HG03045 (cell line): ENCODE results near the gene HOXA9.

Source experiments
- ATAC-seq: cut with Tn5 transposase; IDR thresholded peaks from one replicate; pipeline ENCODE4 v1.9.1; 2021; ENCODE audit warnings: mild to moderate bottlenecking, moderate library complexity; ENCODE audit not compliant: unreplicated experiment

The HOXA9 gene

DNA sequence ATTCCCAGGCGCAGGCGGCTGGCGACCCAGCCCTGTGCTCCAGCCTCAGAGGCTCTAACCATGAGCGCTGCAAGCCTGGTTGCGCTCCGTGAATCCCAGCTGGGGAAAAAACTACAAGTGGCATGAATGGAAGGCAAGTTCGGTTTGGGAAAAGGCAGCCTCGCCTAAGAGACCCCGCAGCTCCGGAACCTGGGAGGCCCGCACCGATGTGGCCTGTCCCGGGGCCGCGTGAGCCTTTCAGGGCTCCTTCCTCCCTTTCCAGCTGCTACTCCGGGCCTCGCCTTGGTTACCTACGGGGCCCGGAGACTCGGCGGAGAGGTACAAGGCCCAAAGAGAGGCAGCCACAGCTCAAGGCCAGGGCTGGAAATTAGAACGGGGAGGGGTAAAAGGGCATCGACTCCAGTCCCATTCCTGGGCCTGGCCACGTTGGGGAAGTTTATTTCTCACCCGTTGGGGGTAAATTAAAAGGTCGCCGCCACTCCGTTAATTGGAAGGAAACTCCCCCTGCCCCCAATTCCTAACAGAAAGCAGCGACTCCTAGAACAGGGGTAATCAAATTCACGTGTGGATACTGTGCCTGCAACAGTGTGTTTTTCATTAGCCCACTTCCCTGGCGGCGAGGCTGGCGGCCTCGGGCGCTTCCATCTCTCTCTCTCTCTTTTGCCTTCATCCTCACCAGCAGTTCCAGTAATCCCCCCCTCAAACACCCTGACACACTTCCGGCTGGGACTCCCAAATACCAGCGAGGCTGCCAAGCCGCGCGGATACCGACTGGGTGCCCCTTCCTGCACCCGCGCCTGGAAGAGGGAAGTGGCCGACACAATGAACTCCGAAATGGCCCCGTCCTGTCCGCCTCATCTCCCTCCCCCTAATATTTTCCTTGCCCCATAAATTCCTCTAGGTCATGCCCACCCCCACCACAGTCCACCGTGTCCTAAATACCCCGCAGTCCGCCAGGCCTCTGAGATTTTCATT lies 1.5 kb upstream of the HOXA9 start:
- ATAC-seq: no peak

DNA sequence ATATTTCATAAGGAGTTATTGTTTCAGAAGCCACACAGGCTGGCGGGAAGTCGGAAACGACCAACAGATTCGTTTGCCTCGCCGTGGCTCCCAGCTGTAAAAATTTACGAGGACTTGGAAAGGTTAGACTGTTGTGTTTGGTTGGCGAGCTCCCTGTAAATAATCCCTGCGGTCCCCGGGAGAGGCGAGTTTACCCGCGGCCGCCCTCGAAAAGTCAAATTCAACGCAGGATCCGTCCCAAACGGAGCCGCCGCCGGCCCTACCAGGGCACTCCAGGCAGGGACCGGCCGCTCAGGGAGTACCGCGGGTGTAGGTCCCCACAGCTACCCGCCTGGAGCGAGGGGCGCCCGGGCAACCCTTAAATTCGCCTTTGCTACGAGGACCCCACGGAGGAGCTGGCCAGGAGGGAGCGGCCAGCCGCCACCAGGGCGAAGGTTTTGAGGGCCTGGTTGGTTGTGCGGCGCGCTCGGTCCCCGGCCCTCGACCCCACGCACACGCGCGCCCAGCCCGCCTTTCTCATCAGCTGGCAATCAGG lies 726 bp upstream of the HOXA9 start:
- no peak for ATAC-seq

DNA sequence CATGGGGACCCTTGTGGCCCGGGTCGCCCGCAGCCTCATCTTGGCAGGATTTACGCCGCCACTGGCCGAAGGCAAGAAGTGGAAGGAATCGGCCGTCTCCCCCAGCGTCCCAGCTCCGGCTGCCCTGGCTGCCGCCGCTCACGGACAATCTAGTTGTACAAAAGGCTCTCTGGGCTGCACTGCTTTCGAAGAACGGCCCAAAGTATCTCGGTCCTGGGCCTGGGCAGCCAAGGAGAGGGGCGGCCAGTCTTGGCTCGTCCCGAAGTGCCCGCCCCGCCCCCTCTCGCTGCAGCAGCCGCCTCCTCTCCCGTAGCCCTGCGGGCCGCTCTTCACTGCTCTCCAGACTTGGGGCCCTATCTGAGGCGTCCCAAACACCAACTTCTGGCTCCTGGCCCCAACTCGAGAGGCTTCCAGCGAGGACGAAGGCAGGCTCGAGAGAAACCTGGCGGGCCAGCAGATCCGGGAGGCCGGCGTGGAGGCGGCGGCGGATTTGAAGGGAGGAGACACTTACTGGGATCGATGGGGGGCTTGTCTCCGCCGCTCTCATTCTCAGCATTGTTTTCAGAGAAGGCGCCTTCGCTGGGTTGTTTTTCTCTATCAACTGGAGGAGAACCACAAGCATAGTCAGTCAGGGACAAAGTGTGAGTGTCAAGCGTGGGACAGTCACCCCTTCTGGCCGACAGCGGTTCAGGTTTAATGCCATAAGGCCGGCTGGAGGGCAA lies 809 bp downstream of the HOXA9 start:
- no peak for ATAC-seq

- ATAC-seq: no peak
Observed at GRCh38 chr7:27164045-27164366, 1.3 kb downstream of the HOXA9 start.

GRCh38 chr7:27163288-27164044 lies 1.9 kb downstream of the HOXA9 start:
- ATAC-seq: no peak

DNA sequence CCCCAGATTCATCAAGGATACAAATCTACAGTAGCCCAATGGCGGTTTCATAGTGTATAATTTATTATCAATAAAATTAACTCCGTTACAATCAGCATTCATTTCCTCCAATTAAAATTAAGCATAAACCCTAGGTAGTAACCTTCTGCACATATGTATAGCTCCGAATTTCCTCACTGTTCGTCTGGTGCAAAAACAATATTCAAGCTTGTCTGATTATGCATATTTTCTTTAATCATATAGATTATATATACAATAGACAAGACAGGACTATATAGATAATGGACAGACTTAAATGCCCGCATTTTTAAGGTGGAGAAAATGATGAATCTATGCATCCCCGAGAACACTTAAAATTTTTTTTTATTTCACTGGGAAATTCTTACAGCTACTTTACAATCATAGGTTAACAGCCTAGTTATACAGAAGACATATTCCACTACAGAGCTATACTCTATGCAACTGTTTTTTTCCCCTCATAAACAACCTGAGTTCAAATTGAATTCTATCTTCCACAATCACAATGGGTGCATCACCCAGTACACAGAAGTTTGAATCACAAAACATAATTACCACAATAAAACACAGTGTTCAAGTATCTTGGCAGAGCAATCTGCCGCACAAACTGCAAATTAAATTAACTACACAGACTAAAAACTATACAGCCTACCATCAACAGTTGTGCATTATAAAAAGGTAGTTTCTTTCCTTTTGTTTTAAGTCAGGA lies 2.6 kb downstream of the HOXA9 start:
- ATAC-seq: no peak

GRCh38 chr7:27161721-27162560 lies 3.4 kb downstream of the HOXA9 start:
- ATAC-seq: no peak

DNA sequence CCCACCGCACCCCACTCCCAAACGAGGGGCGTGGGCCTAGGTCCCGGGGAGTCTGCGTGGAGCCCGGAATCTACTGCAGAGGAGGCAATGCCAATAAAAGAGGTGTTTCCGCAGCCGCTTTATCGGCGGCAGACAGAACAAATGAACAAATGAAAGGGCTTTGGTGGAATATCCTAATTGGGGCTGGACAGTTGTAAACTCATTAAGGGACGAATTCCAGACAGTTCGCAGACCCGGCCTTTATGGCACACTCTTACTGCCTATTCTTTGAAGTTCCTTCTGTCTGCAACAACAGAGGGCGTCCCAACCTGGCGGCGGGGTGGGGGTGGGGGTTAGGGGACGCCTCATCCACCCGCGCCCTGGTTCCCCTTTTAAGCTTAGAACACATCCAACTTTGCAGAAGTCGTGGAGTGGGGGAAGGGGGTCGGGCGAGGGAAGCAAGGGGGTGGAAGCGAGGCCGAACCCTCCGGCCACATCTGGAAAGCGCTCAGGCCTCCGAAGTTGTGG lies 4.1 kb downstream of the HOXA9 start:
- ATAC-seq: no peak

DNA sequence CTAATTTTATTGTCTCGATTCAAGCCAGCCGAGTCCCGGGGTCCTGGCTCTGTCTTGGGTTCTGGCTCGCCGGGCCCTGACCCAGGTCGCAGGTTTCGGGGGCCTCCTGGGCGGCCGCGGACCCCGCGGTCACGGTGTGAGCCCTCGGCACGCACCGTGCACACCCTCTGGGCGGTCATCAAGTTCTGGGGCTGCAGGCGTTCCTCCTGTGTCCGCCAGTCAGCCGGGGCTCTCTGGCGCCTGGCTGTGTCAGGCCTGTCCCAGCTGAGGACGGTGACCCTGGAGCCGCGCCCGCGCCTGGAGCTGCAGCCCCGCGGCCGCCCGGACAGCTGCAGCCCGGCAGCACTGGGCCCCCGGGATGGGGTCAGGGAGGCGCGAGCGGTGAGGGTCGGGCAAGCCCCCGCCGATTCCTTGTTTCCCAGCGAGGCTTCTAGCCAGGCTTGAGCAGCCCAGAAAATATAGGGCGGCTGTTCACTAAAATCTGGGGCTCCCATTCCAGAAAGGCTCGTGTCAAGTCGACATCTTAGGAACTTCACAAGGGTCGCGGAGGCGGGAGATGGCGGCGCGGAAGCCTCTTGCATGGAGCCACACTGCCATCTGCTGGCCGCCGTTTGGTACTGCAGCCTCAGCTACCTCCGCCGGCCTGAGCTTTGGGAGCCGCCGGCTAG lies 4.7 kb downstream of the HOXA9 start:
- peak; percentile 61 for ATAC-seq

DNA sequence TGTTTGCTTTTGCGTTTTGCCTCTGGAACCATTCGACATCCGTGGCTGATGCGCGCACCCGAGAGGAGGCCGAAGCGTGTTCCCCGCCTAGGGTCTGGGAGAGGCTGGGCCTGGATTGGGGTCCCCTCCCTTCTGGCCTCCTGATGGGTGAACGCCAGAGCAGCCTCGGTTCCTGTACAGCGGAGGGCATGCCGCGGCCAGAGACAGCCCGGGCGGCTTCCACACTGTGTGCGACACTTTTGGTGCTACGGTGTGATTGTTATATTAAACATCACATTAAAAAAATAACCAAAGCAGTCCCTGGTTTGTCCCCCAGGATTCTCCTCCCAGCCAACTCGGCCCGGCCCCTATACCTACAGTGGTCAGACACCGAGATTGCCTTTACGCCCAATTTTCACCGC lies 5.2 kb downstream of the HOXA9 start:
- ATAC-seq: no peak

- no peak for ATAC-seq
Observed at GRCh38 chr7:27159266-27160144, 5.8 kb downstream of the HOXA9 start.

DNA sequence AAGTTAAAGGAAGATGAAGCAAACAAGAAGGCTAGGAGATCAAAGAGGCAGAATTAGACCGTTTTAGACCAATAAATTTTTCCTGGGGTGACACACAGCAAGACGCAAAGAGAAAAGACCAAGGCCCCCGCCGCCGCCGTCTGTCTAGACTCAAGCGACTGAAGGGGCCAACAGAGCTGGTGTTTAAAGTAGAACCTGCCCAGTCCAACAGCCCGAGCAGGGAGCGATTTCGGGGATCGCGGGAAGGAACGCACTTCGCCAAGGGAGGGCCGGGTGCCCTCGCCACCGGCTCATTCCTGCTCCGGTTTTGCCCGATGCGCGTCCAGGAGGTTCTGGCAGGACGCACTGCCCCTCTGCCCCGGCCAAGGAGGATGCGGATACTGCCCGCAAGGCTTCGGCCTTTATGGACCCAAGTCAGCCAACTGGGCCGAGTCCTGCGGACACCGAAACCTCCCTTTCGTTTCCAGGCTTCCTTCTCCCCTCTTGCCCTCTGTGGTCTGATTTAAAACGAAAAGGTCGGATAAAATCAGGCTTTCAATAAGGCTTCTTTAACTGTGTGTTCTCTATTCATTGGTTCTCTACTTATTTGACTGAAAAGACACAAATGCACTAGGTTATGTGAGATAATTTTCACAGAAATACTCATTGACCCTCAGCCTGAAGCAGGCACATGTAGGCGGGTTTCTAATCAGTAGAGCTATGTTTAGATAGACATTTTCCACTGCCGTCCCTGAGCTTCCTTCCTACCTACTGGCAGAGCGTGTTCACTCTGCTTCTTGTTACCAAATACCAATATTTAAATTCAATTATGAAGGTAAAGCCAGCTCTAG lies 6.7 kb downstream of the HOXA9 start:
- ATAC-seq: no peak

- ATAC-seq: no peak
Observed at GRCh38 chr7:27157702-27158431, 7.5 kb downstream of the HOXA9 start.

DNA sequence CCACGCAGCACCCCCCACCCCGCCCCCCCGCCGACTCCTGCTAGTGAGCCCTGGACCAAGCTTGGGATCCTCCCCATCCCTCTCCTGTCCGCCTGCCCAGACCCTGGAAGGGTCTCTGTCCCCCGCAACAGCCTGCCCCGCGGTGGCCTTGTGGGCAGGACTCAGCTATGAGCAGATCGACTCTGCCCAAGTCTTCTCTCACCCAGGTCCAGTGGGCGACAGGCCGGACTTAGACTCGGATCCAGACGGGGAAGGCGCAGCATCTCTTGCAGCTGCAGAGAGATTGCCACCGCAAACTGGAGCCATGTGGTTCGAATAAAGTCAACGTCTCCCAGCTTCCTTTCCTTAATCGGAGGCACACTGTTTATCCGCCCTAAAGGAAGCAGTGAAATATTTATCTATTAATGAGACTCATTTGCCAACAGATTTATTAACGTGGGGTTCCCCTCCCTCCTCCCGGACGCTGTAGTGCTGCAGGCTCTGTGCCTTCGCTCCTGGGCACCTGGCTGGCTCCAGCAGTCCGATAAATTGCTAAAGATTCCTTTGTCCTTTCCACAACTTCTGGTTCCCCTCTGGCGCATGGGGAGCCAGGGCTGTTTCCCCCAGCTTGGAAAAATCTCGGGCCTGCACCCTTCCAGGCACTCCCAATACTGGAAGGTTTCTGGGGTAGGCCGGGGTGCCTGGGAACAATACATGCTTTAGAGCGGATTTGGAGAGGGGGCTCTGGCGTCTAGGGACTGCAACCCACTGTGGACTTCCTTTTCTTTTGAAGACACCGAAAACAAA lies 8.2 kb downstream of the HOXA9 start:
- no peak for ATAC-seq

DNA sequence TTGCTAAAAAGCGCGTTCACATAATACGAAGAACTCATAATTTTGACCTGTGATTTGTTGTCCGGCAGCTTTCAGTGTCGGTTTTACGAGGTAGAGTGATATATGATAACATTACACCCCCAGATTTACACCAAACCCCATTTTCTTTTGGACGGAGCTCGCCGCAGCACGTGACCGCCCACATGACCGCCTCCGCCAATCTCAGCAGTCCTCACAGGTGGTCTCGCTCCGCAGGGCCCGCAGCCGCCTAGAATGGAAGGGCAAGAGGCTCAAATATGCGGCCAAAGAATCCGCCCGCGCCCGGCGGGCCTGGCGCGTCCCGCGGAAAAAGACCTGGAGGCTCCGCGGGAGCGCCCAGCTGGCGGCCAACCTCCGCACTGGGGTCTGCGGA lies 8.8 kb downstream of the HOXA9 start, which contains the start of gene HOXA7:
Gene HOXA7 (minus strand): TSS at position 168 of the 391 bp plus-strand sequence. CDS start 130 bp downstream, at position 38.
- ATAC-seq: no peak
